Colonic mucosa (tissue), 4 donors: ENCODE results near the gene GM2A. TPM values are rescaled to one million over a fixed set of nuclear protein-coding genes. Genes with fewer than 3 reads are reported as not detected.

ENCODE experiments used
- DNase-seq: peaks from one replicate; pipeline ENCODE4 v3.0.0-alpha.2; 2020
- H3K27ac ChIP-seq: fragments of 200-600 bp; one replicate; pipeline ENCODE4 v1.8.0; 2021
- H3K27me3 ChIP-seq: fragments of 200-600 bp; one replicate; pipeline ENCODE4 v1.8.0; 2021
- H3K36me3 ChIP-seq: fragments of 200-600 bp; one replicate; pipeline ENCODE4 v1.8.0; 2021
- H3K4me1 ChIP-seq: fragments of 200-600 bp; one replicate; pipeline ENCODE4 v1.8.0; 2021; ENCODE audit warnings: mild to moderate bottlenecking
- H3K4me3 ChIP-seq: fragments of 200-600 bp; one replicate; pipeline ENCODE4 v1.8.0; 2021
- H3K9ac ChIP-seq, 2 donors: one replicate each; pipeline ENCODE4 v1.7.0; 2013; ENCODE audit warnings: control low read depth in 2 of 2, low read depth in 2 of 2, low read length in 2 of 2
- H3K9me3 ChIP-seq: fragments of 200-600 bp; one replicate; pipeline ENCODE4 v1.8.0; 2021
- intact Hi-C: fragments of 100-400 bp; cut with DNase I; formaldehyde crosslinking; loops from one replicate; pipeline ENCODE4 v1.14.1; 2022
- total RNA-seq, 2 donors: library from RNA; stranded (reverse); fragmentation: NEBNext Ultra II Directional in 1 of 2; extraction: Animal tissue kit (Norgen Biotek cat#: 25700) in 1 of 2; gene quantifications; one replicate each; pipeline ENCODE4 v1.2.1, GENCODE V29; 2021
- TF ChIP-seq, protein P1 (sequence below): fragments of 200-600 bp; IDR thresholded peaks from one replicate; pipeline ENCODE4 v1.8.0; 2022; ENCODE audit warnings: antibody characterized with exemption, mild to moderate bottlenecking
- donor health status: healthy.
- donor health status: DM: no; HTN: no; CAD: no.
- donor health status: DM: no; HTN: no; CAD: no.

Gene GM2A
- total RNA-seq, 2 donors from 2014 or later: 22.0 to 27.2 TPM

DNA sequence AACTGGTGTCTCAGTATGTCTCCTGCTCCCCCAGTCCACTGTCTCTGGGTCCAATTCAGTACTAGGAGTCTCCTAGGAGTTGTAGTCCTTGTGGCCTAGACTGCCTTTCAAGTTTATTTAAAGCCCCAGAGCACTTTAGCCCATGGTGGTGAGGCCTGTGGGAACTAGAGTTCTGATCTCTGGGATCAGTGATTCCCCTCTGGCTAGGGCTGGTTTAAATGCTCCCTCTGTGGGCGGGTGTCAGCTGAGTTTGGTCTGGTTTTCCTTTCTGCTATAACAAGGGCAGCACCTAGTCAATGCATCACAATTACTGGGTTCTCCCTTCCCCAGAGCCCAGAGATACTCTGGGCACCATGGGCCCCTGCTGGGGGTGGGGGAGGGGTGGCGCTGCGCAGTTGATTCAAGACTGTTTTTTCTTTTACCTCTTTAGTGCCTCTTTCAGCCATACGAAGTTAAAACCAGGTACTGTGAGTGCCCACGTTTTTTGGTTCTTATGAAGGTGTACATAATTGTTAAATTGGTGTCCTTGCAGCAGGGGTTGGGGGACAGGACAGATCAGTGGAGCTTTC lies 59.9 kb downstream of the GM2A start:
- no peak for DNase-seq
- Histone ChIP-seq H3K27ac (no peak overlapping the region), H3K4me1 (no peaks in the 10 kb centered on the region), H3K9ac (no peak overlapping the region), H3K9me3 (no peaks in the 10 kb centered on the region), H3K27me3 (no peaks in the 10 kb centered on the region), H3K36me3 (no peaks in the 10 kb centered on the region), H3K4me3 (no peak overlapping the region)
- intact Hi-C loops: no loop called here
- TF ChIP-seq, protein P1, sequence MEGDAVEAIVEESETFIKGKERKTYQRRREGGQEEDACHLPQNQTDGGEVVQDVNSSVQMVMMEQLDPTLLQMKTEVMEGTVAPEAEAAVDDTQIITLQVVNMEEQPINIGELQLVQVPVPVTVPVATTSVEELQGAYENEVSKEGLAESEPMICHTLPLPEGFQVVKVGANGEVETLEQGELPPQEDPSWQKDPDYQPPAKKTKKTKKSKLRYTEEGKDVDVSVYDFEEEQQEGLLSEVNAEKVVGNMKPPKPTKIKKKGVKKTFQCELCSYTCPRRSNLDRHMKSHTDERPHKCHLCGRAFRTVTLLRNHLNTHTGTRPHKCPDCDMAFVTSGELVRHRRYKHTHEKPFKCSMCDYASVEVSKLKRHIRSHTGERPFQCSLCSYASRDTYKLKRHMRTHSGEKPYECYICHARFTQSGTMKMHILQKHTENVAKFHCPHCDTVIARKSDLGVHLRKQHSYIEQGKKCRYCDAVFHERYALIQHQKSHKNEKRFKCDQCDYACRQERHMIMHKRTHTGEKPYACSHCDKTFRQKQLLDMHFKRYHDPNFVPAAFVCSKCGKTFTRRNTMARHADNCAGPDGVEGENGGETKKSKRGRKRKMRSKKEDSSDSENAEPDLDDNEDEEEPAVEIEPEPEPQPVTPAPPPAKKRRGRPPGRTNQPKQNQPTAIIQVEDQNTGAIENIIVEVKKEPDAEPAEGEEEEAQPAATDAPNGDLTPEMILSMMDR: no peak

DNA sequence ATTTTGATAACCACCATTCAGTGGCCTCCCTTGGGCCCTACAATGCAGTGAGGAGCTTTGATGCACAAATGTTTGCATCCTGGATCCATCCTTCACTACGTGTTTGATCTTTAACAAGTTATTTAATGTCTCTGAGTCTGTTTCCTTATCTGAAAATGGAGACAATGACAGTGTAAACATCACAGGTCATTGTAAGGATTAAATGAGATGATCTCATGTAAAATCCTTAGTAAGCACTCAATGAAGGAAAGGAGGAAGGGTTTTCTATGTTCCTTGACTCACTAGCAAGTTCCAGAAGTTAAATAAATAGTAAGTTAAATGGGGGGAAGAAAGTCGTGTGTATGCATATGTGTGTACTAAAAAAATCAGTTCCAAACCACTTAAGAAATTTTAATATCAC lies 60.4 kb downstream of the GM2A start:
- H3K4me1 ChIP-seq: no peaks in the 10 kb centered on the region
- H3K9ac ChIP-seq: no peak overlapping the region
- no peaks in the 10 kb centered on the region for H3K27me3 ChIP-seq
- DNase-seq: no peak
- H3K27ac ChIP-seq: no peak overlapping the region
- intact Hi-C loops: no loop called here
- H3K4me3 ChIP-seq: no peak overlapping the region
- no peaks in the 10 kb centered on the region for H3K9me3 ChIP-seq
- TF ChIP-seq, protein P1: no peak
- H3K36me3 ChIP-seq: no peaks in the 10 kb centered on the region

DNA sequence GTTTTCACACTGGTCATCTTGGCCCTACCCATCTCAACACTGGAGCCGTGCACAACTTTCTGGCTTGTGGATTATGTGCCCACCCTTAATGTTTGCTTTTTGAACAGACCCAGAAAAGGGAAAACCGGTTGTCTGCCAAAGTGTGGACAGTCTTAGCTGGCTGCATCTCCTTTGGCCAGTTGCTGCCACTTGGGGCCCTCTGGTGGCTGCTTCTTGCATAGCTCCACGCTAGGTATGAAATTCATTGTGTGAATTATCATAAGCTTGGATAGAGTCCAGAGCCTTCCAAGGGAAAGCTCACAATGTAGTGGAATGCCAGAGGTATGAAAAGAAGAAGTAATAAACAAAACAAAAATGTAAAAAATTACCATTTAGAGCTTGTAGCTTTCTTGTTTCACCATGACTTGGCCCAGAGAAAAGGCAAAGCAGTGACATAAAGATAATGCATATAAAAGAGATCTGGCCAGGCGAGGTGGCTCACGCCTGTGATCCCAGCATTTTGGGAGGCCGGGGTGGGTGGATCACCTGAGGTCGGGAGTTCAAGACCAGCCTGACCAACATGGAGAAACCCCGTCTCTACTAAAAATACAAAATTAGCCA lies 63.1 kb downstream of the GM2A start:
- Histone ChIP-seq H3K9me3 (no peaks in the 10 kb centered on the region), H3K36me3 (no peaks in the 10 kb centered on the region), H3K27me3 (no peaks in the 10 kb centered on the region), H3K4me3 (no peak overlapping the region), H3K9ac (no peak overlapping the region), H3K27ac (no peak overlapping the region), H3K4me1 (no peaks in the 10 kb centered on the region)
- TF ChIP-seq, protein P1: peak; percentile 76
- intact Hi-C loops: no loop called here
- peak; percentile 81 for DNase-seq

DNA sequence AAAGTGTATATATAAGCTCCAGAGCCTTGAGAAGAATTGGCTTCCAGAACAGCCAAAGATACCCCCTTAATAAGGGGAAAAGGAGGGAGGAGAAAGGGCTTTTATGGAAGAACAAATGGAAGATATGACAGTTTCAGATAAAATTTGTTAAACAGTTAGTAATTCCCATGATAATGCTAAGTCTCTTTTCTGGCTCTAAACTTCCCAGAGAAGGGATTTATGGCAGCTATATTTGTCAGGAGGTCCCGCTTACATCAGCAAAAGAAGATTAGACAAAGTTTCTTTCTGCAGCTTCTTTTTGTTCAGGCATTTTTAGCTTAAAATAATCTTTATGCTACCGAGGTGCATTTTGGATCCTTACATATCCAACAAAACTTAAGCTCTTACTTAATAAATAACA lies 64.9 kb downstream of the GM2A start:
- Histone ChIP-seq H3K4me3 (no peak overlapping the region), H3K9me3 (no peaks in the 10 kb centered on the region), H3K4me1 (no peaks in the 10 kb centered on the region), H3K9ac (no peak overlapping the region), H3K27ac (no peak overlapping the region), H3K27me3 (no peaks in the 10 kb centered on the region), H3K36me3 (no peaks in the 10 kb centered on the region)
- no peak for DNase-seq
- intact Hi-C loops: no loop called here
- TF ChIP-seq, protein P1: no peak

DNA sequence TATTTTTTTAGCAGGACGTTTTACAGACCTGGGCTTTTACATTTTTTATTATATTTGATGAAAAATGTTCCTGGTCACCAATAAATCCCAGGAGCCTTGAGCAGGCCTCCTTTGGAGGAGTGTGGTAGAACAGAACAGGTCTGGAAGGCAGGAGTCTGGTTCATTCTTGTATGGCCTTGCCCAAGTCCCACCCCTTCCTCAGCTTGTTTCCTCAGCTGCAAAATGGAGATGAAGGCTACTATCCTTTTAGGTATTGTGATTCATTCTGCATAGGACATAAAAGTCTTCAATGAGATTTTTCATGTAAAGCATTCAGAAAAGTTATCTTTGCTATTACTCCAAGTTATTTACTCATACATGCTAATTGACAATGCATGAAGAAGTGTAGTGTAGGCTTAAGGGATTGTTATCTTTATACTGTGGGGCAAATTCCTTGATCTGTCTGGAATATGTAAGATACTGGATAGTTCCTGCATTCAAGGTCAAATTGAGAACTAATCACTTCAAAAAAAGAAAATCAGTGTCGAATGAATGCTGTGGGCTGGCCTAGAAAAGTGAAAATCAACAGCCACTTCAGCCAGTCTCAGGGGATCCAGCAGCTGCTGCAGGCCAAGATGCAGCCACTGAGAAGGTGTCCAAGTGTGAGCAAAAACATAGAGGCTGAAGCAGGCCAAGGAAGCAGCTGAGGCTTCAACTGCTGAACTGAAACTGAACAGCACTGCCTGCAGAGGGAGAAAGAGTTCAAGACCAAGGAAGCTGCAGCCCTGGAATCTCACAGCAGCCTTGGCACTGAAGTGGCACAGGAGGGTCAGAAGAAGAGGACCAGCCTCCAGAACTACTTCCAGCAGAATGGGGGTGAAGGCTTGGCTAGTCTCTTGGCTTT lies 66.1 kb downstream of the GM2A start:
- Histone ChIP-seq H3K4me1 (no peaks in the 10 kb centered on the region), H3K9ac (no peak overlapping the region), H3K36me3 (no peaks in the 10 kb centered on the region), H3K4me3 (no peak overlapping the region), H3K9me3 (no peaks in the 10 kb centered on the region), H3K27me3 (no peaks in the 10 kb centered on the region), H3K27ac (no peak overlapping the region)
- no peak for DNase-seq
- intact Hi-C loops: no loop called here
- TF ChIP-seq, protein P1: no peak

Other genes with a start within 250 kb of the GM2A start
- gene GPX3, start 232.6 kb upstream of the GM2A start, total RNA-seq: 10 to 100 TPM; 30.2 to 60.5 TPM
- 100 to 1,000 TPM; 153 to 220 TPM for gene TNIP1, start 172.2 kb upstream of the GM2A start, total RNA-seq
- gene ANXA6, start 95.4 kb upstream of the GM2A start, total RNA-seq: 10 to 100 TPM; 21.2 to 39.8 TPM
- gene CCDC69, start 29.1 kb upstream of the GM2A start, total RNA-seq: 10 to 100 TPM in 1 of 2 donors, 1 to 10 TPM in 1; 4.2 to 23.8 TPM
- not detected for gene SLC36A3, start 50.6 kb downstream of the GM2A start, total RNA-seq
- not detected for gene SLC36A2, start 94.4 kb downstream of the GM2A start, total RNA-seq
- gene SLC36A1, start 194.4 kb downstream of the GM2A start, total RNA-seq: 10 to 100 TPM; 20.2 to 30.6 TPM